ENCODE results near the gene SCN2A.

GRCh38 chr2:165208094-165208493 is 31.1 kb upstream of the SCN2A start:
- TF ChIP-seq CTCF (conservative IDR thresholded peaks at IDR 0.05; ENCODE audit: low read depth, low read length), result no peak
- TF ChIP-seq POLR2A (IDR thresholded peaks at IDR 0.05; ENCODE audit: low read depth, low read length), result no peak
- TF ChIP-seq CEBPB (IDR thresholded peaks at IDR 0.05; ENCODE audit: low read depth, low read length), result no peak
- TF ChIP-seq RFX5 (IDR thresholded peaks at IDR 0.05; ENCODE audit: low read depth, low read length), result no peak
- TF ChIP-seq FOS (IDR thresholded peaks at IDR 0.05; ENCODE audit: low read depth, low read length), result no peak
- no peak for TF ChIP-seq CHD1 (IDR thresholded peaks at IDR 0.05; ENCODE audit: low read depth, low read length)
- TF ChIP-seq USF2 (IDR thresholded peaks at IDR 0.05; ENCODE audit: low read depth, low read length), result no peak
- TF ChIP-seq MAFK (IDR thresholded peaks at IDR 0.05; ENCODE audit: low read depth, low read length), result no peak
- TF ChIP-seq MXI1 (IDR thresholded peaks at IDR 0.05; ENCODE audit: borderline replicate concordance, low read depth, low read length), result no peak
- no peak for TF ChIP-seq ELK1 (IDR thresholded peaks at IDR 0.05; ENCODE audit: borderline replicate concordance, low read depth, low read length)
- TF ChIP-seq BHLHE40 (IDR thresholded peaks at IDR 0.05; ENCODE audit: low read depth, low read length), result no peak
